Measurements from ENCODE around the gene FAM107B. TPM values are rescaled to one million over a fixed set of nuclear protein-coding genes. Genes with fewer than 3 reads are reported as not detected.

The FAM107B gene
- total and polyA plus RNA-seq, 2 experiments from 2014 or later: 3.4 to 5.2 TPM

DNA sequence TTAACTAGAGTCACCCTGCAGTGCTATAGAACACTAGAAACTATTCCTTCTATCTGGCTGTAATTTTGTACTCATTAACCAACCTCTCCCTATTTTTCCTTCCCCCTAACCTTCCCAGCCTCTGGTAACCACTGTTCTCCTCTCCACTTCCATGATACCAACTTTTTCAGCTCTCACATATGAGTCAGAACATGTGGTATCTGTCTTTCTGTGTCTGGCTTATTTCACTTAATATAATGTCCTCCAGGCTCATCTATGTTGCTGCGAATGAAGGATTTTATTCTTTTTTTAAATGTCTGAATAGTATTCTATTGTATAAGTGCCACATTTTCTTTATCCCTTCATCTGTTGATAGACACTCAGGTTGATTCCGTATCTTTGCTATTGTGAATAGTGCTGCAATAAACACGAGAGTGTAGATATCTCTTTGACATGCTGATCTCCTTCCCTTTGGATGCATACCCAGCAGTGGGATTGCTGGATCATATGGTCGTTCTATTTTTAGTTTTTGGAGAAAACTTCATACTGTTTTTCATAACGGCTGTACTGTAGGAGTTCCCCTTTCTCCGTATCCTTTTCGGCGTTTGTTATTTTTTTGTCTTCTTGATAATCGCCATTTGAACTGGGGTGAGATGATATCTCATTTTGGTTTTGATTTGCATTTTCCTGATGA is 101.4 kb downstream of the FAM107B start:
- Histone ChIP-seq H4K20me1 (ENCODE audit: insufficient read depth) (no peaks in the 10 kb centered on the region), H2AFZ (no peak overlapping the region), H3K9ac (no peak overlapping the region), H3K36me3 (ENCODE audit: low read depth) (no peaks in the 10 kb centered on the region), H3K4me2 (ENCODE audit: unreplicated experiment) (peak overlapping the region; percentile 29), H3K27me3 (replicated peaks; ENCODE audit: insufficient read depth) (peaks cover 17% of the 10 kb centered on the region), H3K27ac (no peak overlapping the region), H3K79me2 (ENCODE audit: insufficient read depth) (no peaks in the 10 kb centered on the region), H3F3A (ENCODE audit: insufficient read depth) (peaks cover 18% of the 10 kb centered on the region), H3K4me3 (no peak overlapping the region), H3K9me3 (ENCODE audit: low read depth) (no peaks in the 10 kb centered on the region), H3K9me2 (ENCODE audit: insufficient read depth) (no peaks in the 10 kb centered on the region), H3K4me1 (ENCODE audit: insufficient read depth) (peaks cover 14% of the 10 kb centered on the region)
- in situ Hi-C loops (cut with MboI): no loop called here
- TF ChIP-seq EZH2phosphoT487 (IDR thresholded peaks at IDR 0.05; ENCODE audit: insufficient read depth, low read depth): no peak
- 10% methylated on average over 9 of the region's 9 CpGs for WGBS, 2 experiments (ENCODE audit: low coverage in 1 of 2, low lambda C conversion rate in 2 of 2, missing lambda C conversion rate in 2 of 2)
- DNase-seq: peak; percentile 42

DNA sequence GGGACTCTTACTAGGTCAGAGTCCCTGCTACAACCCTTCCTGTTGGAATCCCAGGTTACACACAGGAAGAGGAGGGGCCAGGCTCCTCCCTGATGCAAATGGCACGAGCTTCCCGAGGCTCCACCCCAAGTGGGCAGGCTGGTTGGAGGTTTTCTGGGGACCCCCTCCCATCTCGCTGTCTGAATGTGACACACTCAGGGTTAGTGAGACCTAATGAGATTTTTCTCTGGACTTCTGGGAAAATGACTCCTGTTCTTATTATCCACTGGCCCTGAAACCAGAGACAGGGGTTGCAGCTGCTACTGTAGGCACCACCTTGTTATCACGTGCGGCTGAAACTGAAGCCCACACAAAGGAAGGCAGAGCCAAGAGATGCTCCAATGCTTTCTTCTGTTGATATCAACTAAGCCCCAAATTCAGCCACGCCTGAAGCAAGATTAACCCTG is 103.3 kb downstream of the FAM107B start:
- H3K4me1 ChIP-seq (ENCODE audit: insufficient read depth): peaks cover 14% of the 10 kb centered on the region
- TF ChIP-seq EZH2phosphoT487 (IDR thresholded peaks at IDR 0.05; ENCODE audit: insufficient read depth, low read depth) (no peak), EZH2 (IDR thresholded peaks at IDR 0.05; ENCODE audit: insufficient read depth, poor library complexity, severe bottlenecking) (no peak)
- WGBS, 2 experiments (ENCODE audit: low coverage in 1 of 2, low lambda C conversion rate in 2 of 2, missing lambda C conversion rate in 2 of 2): 6 to 8% methylated on average over 6 of the region's 6 CpGs
- H3K27ac ChIP-seq: no peak overlapping the region
- H3K9me3 ChIP-seq (ENCODE audit: low read depth): no peaks in the 10 kb centered on the region
- H3K27me3 ChIP-seq (replicated peaks; ENCODE audit: insufficient read depth): peaks cover 13% of the 10 kb centered on the region
- peak overlapping the region; percentile 50 for H3K4me3 ChIP-seq
- H3K9ac ChIP-seq: no peak overlapping the region
- peaks cover 18% of the 10 kb centered on the region for H3F3A ChIP-seq (ENCODE audit: insufficient read depth)
- no peaks in the 10 kb centered on the region for H4K20me1 ChIP-seq (ENCODE audit: insufficient read depth)
- peak overlapping the region; percentile 75 for H3K4me2 ChIP-seq (ENCODE audit: unreplicated experiment)
- H3K9me2 ChIP-seq (ENCODE audit: insufficient read depth): no peaks in the 10 kb centered on the region
- in situ Hi-C loops (cut with MboI): no loop called here
- H2AFZ ChIP-seq: peak overlapping the region; percentile 74
- H3K79me2 ChIP-seq (ENCODE audit: insufficient read depth): no peaks in the 10 kb centered on the region
- DNase-seq: peak; percentile 25
- no peaks in the 10 kb centered on the region for H3K36me3 ChIP-seq (ENCODE audit: low read depth)

DNA sequence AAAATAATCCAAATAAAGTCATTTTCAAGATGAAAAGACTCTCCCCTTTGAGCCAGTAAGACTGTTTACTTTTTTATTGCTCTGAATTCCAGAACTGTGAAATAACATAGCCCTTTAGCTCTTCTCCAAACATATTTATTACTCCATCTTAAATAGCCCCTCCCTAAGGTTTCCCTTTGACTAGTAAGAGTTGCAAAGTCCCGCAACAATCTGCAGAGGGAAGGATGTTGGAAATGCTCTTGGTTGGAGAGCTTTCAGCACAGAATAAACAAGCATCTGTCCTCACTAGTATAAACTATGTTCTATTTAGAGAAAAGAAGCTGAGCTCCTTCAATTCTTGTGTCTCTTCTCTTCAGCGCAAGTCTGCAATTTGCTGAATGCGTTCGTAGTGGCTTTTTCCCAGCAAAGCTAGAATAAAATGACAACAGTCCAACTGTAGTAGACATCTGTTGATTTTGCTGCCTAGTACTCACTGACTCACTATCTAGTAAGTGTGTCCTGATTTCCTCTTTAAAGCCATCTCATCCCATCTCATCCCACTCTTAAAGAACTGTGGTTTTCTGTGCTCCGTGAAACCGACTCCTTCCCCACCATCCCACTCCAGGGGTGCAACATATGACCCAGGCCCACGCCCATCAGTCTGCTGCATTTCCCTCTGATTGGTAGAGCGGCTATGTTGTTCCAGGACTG is 104.0 kb downstream of the FAM107B start:
- Histone ChIP-seq H3K4me3 (peak overlapping the region; percentile 50), H3K9me2 (ENCODE audit: insufficient read depth) (no peaks in the 10 kb centered on the region), H3K9me3 (ENCODE audit: low read depth) (no peaks in the 10 kb centered on the region), H3K4me2 (ENCODE audit: unreplicated experiment) (peak overlapping the region; percentile 75), H3K27ac (peak overlapping the region; percentile 26; the same call in 1 of the 2 replicates), H3K79me2 (ENCODE audit: insufficient read depth) (no peaks in the 10 kb centered on the region), H3K36me3 (ENCODE audit: low read depth) (no peaks in the 10 kb centered on the region), H3F3A (ENCODE audit: insufficient read depth) (peaks cover 18% of the 10 kb centered on the region), H3K4me1 (ENCODE audit: insufficient read depth) (peaks cover 14% of the 10 kb centered on the region), H3K27me3 (replicated peaks; ENCODE audit: insufficient read depth) (peaks cover 11% of the 10 kb centered on the region), H4K20me1 (ENCODE audit: insufficient read depth) (no peaks in the 10 kb centered on the region), H2AFZ (peak overlapping the region; percentile 74), H3K9ac (0 out of 2 replicates have a peak overlapping the region, but pooled peaks have one; percentile 7)
- DNase-seq: peak; percentile 61
- 2 to 3% methylated on average over 8 of the region's 8 CpGs for WGBS, 2 experiments (ENCODE audit: low coverage in 1 of 2, low lambda C conversion rate in 2 of 2, missing lambda C conversion rate in 2 of 2)
- no peak for TF ChIP-seq EZH2 (IDR thresholded peaks at IDR 0.05; ENCODE audit: insufficient read depth, poor library complexity, severe bottlenecking)
- no peak for TF ChIP-seq EZH2phosphoT487 (IDR thresholded peaks at IDR 0.05; ENCODE audit: insufficient read depth, low read depth)
- in situ Hi-C loops (cut with MboI): no loop called here

DNA sequence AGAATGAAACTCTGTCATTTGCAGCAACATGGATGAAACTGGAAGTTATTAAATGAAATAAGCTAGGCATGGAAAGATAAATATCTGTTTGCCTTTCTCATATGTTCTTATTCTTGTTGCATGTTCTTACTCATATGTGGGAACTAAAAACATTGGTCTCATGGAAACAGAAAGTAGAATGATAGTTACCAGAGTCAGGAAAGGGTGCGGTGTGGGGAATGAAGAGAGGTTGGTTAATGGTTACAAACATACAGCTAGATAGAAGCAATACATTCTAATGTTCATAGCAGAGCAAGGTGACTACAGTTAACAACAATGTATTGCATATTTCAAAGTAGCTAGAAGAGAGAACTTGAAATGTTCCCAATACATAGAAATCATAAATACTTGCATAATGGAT is 105.1 kb downstream of the FAM107B start:
- Histone ChIP-seq H3K27me3 (replicated peaks; ENCODE audit: insufficient read depth) (peaks cover 11% of the 10 kb centered on the region), H4K20me1 (ENCODE audit: insufficient read depth) (no peaks in the 10 kb centered on the region), H2AFZ (no peak overlapping the region), H3K9ac (no peak overlapping the region), H3K4me2 (ENCODE audit: unreplicated experiment) (no peak overlapping the region), H3K4me1 (ENCODE audit: insufficient read depth) (peaks cover 14% of the 10 kb centered on the region), H3K4me3 (no peak overlapping the region), H3K79me2 (ENCODE audit: insufficient read depth) (no peaks in the 10 kb centered on the region), H3K9me2 (ENCODE audit: insufficient read depth) (no peaks in the 10 kb centered on the region), H3K27ac (no peak overlapping the region), H3K36me3 (ENCODE audit: low read depth) (no peaks in the 10 kb centered on the region), H3K9me3 (ENCODE audit: low read depth) (no peaks in the 10 kb centered on the region), H3F3A (ENCODE audit: insufficient read depth) (peaks cover 18% of the 10 kb centered on the region)
- TF ChIP-seq EZH2phosphoT487 (IDR thresholded peaks at IDR 0.05; ENCODE audit: insufficient read depth, low read depth): no peak
- TF ChIP-seq EZH2 (IDR thresholded peaks at IDR 0.05; ENCODE audit: insufficient read depth, poor library complexity, severe bottlenecking): no peak
- in situ Hi-C loops (cut with MboI): no loop called here
- no peak for DNase-seq
- WGBS, 2 experiments (ENCODE audit: low coverage in 1 of 2, low lambda C conversion rate in 2 of 2, missing lambda C conversion rate in 2 of 2): 96 to 100% methylated on average over 1 of the region's 1 CpG

Data from GM23248 (cell line).